GM12872 (cell line): ENCODE data around the gene ASTN1.

ENCODE experiments used
- TF ChIP-seq, protein P1 (sequence below): IDR thresholded peaks from 3 replicates; pipeline ENCODE4 v1.5.1; 2011; ENCODE audit warnings: low read depth, mild to moderate bottlenecking, low read length, moderate library complexity; ENCODE audit not compliant: insufficient read depth

Gene ASTN1

DNA sequence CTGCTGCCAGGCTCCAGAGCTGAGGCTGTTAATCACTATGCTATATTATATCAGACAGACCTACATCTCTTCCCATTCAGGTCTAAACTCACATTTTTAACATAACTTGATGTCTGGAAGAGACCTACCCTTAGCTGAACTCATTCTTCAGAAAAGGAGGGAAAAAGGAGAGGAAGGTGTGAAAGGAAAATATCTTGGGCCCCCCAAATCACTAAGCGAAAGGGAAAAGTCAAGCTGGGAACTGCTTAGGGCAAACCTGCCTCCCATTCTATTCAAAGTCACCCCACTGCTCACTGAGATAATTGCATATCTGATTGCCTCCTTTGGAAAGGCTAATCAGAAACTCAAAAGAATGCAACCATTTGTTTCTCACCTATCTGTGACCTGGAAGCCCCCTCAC lies 222.2 kb downstream of the ASTN1 start:
- TF ChIP-seq, protein P1, sequence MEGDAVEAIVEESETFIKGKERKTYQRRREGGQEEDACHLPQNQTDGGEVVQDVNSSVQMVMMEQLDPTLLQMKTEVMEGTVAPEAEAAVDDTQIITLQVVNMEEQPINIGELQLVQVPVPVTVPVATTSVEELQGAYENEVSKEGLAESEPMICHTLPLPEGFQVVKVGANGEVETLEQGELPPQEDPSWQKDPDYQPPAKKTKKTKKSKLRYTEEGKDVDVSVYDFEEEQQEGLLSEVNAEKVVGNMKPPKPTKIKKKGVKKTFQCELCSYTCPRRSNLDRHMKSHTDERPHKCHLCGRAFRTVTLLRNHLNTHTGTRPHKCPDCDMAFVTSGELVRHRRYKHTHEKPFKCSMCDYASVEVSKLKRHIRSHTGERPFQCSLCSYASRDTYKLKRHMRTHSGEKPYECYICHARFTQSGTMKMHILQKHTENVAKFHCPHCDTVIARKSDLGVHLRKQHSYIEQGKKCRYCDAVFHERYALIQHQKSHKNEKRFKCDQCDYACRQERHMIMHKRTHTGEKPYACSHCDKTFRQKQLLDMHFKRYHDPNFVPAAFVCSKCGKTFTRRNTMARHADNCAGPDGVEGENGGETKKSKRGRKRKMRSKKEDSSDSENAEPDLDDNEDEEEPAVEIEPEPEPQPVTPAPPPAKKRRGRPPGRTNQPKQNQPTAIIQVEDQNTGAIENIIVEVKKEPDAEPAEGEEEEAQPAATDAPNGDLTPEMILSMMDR = no peak

DNA sequence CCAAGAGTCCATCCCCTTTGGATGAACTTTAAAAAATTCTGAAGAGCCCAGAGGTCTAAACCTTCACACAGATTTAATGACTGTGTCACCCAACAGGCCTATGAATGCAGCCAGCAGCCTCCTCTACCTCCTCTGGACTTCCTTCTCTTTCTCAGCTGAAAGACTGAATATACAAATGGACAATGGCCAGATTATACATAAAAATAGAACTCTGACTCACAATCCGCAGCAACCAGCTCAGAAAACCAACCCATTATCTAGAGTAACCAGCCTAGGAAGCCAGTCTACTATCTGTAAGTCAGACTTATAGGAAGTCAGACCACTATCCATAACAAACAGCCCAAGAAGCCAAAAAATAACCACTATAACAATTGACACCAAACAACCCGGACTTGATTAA lies 224.5 kb downstream of the ASTN1 start:
- TF ChIP-seq, protein P1 = no peak

- TF ChIP-seq, protein P1 = no peak
Observed at GRCh38 chr1:176938375-176938774, 226.1 kb downstream of the ASTN1 start.

GRCh38 chr1:176934370-176934769 lies 230.1 kb downstream of the ASTN1 start:
- TF ChIP-seq, protein P1 = no peak

- TF ChIP-seq, protein P1 = no peak
Observed at GRCh38 chr1:176932114-176933104, 232.1 kb downstream of the ASTN1 start.

DNA sequence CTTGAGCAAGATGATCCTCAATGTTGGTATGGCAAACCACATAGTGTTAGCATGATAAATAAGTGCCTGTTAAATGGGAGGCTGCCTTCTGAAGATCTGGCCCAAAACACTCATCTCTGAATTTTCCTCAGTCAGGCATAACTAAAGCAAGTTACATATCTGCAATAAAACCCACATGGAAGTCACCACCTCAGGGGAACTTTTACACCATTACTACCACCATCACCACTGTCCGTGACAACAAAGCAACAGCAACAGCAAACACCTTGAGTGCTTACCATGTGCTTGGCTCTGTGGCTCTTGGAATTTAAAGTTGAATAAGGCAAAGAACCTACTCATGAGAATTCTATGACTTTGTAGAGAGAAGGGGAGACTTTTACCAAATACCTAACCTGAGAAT lies 233.0 kb downstream of the ASTN1 start:
- TF ChIP-seq, protein P1 = no peak

DNA sequence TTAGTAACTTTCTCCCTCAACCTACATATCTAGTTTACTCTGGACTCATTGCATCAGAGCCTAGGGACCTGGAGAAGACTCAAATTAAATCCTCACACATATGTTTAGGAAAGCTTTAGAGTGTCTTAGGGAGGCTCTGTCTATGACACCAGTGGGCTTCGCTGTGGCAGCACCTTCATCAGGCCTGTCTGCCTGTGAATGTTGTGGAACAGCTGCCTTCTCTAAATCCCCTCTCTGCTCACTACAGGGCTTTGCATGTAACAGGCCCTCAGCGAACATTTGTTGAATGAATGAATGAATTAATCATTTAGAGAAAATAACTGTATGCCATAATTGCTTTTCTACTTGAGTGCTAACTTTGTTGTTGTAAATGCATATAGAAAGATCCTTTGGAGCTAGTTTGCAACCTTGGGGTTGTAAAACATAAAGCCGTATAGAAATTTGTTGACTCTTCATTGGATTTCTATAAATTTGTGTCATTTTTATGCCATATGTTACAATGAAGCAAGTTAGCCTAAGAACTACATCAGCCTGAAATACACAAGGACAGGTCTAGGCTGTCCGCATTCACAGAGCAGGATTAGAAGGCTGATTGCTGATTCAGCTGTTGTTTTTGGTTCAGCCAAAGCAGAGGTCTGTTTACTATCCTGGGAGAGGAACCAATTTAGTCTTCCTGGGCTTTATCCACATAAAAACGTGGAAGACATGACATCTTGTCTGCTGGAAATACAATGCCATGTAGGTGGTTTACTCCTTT lies 238.0 kb downstream of the ASTN1 start:
- TF ChIP-seq, protein P1 = no peak
